Measurements from ENCODE around the gene MRPS6. TPM values are rescaled to one million over a fixed set of nuclear protein-coding genes. Genes with fewer than 3 reads are reported as not detected.
A peak's percentile ranks its signal among the peaks of the same experiment; 100 is the strongest.

Gene MRPS6
- total and polyA plus RNA-seq, 7 donors, result 38.8 to 191 (median 80.0) TPM

GRCh38 chr21:34075760-34076660, 2.6 kb downstream of the MRPS6 start:
- DNase-seq (no peak), ATAC-seq (no peak)
- intact Hi-C loops (cut with DNase I), result loop anchor here in 1 of 2 donors (5.0 to 10.0 kb wide), 2 partner anchors 49 to 131 kb away; no protein-coding TSS in a partner anchor
- WGBS, 3 donors, result 83 to 94% (median 90%) methylated on average over 9 of the region's 9 CpGs
- H3K36me3 ChIP-seq (ENCODE audit: insufficient read depth in 1 of 2, low read depth in 1 of 2), result peaks cover 6% of the 10 kb centered on the region in 2 donors
- H3K4me1 ChIP-seq, result peaks cover 56% of the 10 kb centered on the region
- peak overlapping the region; percentile 83 for H3K4me3 ChIP-seq
- no peaks in the 10 kb centered on the region for H3K27me3 ChIP-seq (ENCODE audit: insufficient read depth in 3 of 3, low read length in 2 of 3)
- TF ChIP-seq CTCF (IDR thresholded peaks at IDR 0.05), result no peak
- H3K9me3 ChIP-seq, result no peaks in the 10 kb centered on the region
- H3K27ac ChIP-seq, result no peak overlapping the region

- 92 to 100% (median 97%) methylated on average over 1 of the region's 1 CpG for WGBS, 3 donors
- peaks cover 61% of the 10 kb centered on the region for H3K4me1 ChIP-seq
- no peaks in the 10 kb centered on the region for H3K27me3 ChIP-seq (ENCODE audit: insufficient read depth in 3 of 3, low read length in 2 of 3)
- no peak for ATAC-seq
- no peaks in the 10 kb centered on the region for H3K9me3 ChIP-seq
- no peak overlapping the region for H3K27ac ChIP-seq
- H3K36me3 ChIP-seq (ENCODE audit: insufficient read depth in 1 of 2, low read depth in 1 of 2), result peaks cover 8 to 11% of the 10 kb centered on the region in 2 donors
- TF ChIP-seq CTCF (IDR thresholded peaks at IDR 0.05), result no peak
- H3K4me3 ChIP-seq, result peak overlapping the region; percentile 83
- DNase-seq, result no peak
- intact Hi-C loops (cut with DNase I), result loop anchor here in 1 of 2 donors (5.0 to 10.0 kb wide), 2 partner anchors 50 to 132 kb away; no protein-coding TSS in a partner anchor
Measured at GRCh38 chr21:34076835-34077234, 3.5 kb downstream of the MRPS6 start.

GRCh38 chr21:34077888-34078287, 4.5 kb downstream of the MRPS6 start:
- intact Hi-C loops (cut with DNase I), result loop anchor here in 1 of 2 donors (5.0 to 10.0 kb wide), 2 partner anchors 51 to 133 kb away; no protein-coding TSS in a partner anchor
- no peaks in the 10 kb centered on the region for H3K27me3 ChIP-seq (ENCODE audit: insufficient read depth in 3 of 3, low read length in 2 of 3)
- peak overlapping the region; percentile 20 for H3K27ac ChIP-seq
- H3K4me1 ChIP-seq, result peaks cover 61% of the 10 kb centered on the region
- no peak for TF ChIP-seq CTCF (IDR thresholded peaks at IDR 0.05)
- peak overlapping the region; percentile 3 for H3K4me3 ChIP-seq
- peaks cover 8 to 12% of the 10 kb centered on the region in 2 donors for H3K36me3 ChIP-seq (ENCODE audit: insufficient read depth in 1 of 2, low read depth in 1 of 2)
- no peaks in the 10 kb centered on the region for H3K9me3 ChIP-seq
- DNase-seq (no peak), ATAC-seq (no peak)
- WGBS, 3 donors, result 79 to 87% (median 79%) methylated on average over 1 of the region's 1 CpG

GRCh38 chr21:34078915-34079314, 5.5 kb downstream of the MRPS6 start:
- intact Hi-C loops (cut with DNase I), result loop anchor here in 1 of 2 donors (5.0 to 10.0 kb wide), 2 partner anchors 52 to 134 kb away; no protein-coding TSS in a partner anchor
- peaks cover 61% of the 10 kb centered on the region for H3K4me1 ChIP-seq
- H3K27ac ChIP-seq, result peak overlapping the region; percentile 20
- peak overlapping the region; percentile 3 for H3K4me3 ChIP-seq
- no peak for DNase-seq
- H3K27me3 ChIP-seq (ENCODE audit: insufficient read depth in 3 of 3, low read length in 2 of 3), result no peaks in the 10 kb centered on the region
- no peak for TF ChIP-seq CTCF (IDR thresholded peaks at IDR 0.05)
- H3K9me3 ChIP-seq, result no peaks in the 10 kb centered on the region
- WGBS, 3 donors, result 45 to 54% (median 49%) methylated on average over 2 of the region's 2 CpGs
- H3K36me3 ChIP-seq (ENCODE audit: insufficient read depth in 1 of 2, low read depth in 1 of 2), result peaks cover 8 to 15% of the 10 kb centered on the region in 2 donors
- ATAC-seq, result peak in 2 of 4 donors; percentile 47 to 67
